GM12878 (cell line): ENCODE results near the gene DRAXIN. TPM values are rescaled to one million over a fixed set of nuclear protein-coding genes. Genes with fewer than 3 reads are reported as not detected.

Source experiments
- FOS ChIP-seq: IDR thresholded peaks from 3 replicates; pipeline ENCODE4 v1.6.1; 2011; ENCODE audit warnings: borderline replicate concordance; ENCODE audit not compliant: insufficient read length; ENCODE audit errors: extremely low read depth
- GATAD2B ChIP-seq: fragments of 450-650 bp; conservative IDR thresholded peaks from 2 replicates; pipeline ENCODE4 v1.6.1; 2017; ENCODE audit warnings: low read depth, mild to moderate bottlenecking, moderate library complexity
- MYC ChIP-seq: IDR thresholded peaks from 2 replicates; pipeline ENCODE4 v1.6.1; 2011; ENCODE audit warnings: mild to moderate bottlenecking, low read length, moderate library complexity, inconsistent platforms; ENCODE audit not compliant: insufficient read depth, insufficient replicate concordance, insufficient read length, severe bottlenecking
- NBN ChIP-seq: fragments of 450-650 bp; IDR thresholded peaks from 2 replicates; pipeline ENCODE4 v1.6.1; 2016
- NR2C2 ChIP-seq: IDR thresholded peaks from 2 replicates; pipeline ENCODE4 v1.6.1; 2011; ENCODE audit warnings: borderline replicate concordance, low read depth; ENCODE audit not compliant: control insufficient read depth, insufficient read length
- RUNX3 ChIP-seq: IDR thresholded peaks from 2 replicates; pipeline ENCODE4 v1.6.1; 2012; ENCODE audit warnings: low read length, inconsistent platforms
- SIX5 ChIP-seq: IDR thresholded peaks from 2 replicates; pipeline ENCODE4 v1.6.1; 2011; ENCODE audit warnings: mild to moderate bottlenecking, low read depth, low read length, moderate library complexity; ENCODE audit not compliant: severe bottlenecking
- ZZZ3 ChIP-seq: IDR thresholded peaks from 2 replicates; pipeline ENCODE4 v1.6.1; 2011; ENCODE audit warnings: low read depth; ENCODE audit not compliant: control insufficient read depth, insufficient read length
- polyA plus RNA-seq, 11 experiments: library from polyadenylated mRNA; depleted of rRNA in 4 of 11; unstranded in 6 of 11; stranded (reverse) in 5 of 11; fragments of >200 nt; fragmentation: Nextera tagmentation in 4 of 11; fragmentation: Illumina TruSeq in 1 of 11; extraction: Ambion mirVana in 4 of 11; extraction: Trizol in 1 of 11; gene quantifications; 1 replicate in 1 of 11; 2 replicates in 10 of 11; pipeline versions ENCODE4 v1.2.1 to v1.2.3, GENCODE V29; 2011 to 2016; ENCODE audit warnings: inconsistent platforms in 2 of 11, missing spikeins in 2 of 11, low read depth in 1 of 11
- total RNA-seq, 4 experiments: library from RNA; depleted of rRNA in 3 of 4; stranded (reverse); fragments of >200 nt in 3 of 4; fragmentation: Illumina TruSeq in 1 of 4; extraction: Trizol in 1 of 4; gene quantifications; 2 replicates each; pipeline versions ENCODE4 v1.2.1 to v1.2.3, GENCODE V29; 2013 to 2021
- TF ChIP-seq, protein P1 (sequence below): fragments of 450-650 bp; IDR thresholded peaks from 2 replicates; pipeline ENCODE4 v1.6.1; 2017; ENCODE audit warnings: mild to moderate bottlenecking
- TF ChIP-seq, protein P2 (sequence below), 3 experiments: IDR thresholded peaks in 2 of 3; conservative IDR thresholded peaks in 1 of 3; 2 replicates each; pipeline ENCODE4 v1.5.1; 2011; ENCODE audit warnings: low read depth in 3 of 3, low read length in 3 of 3, mild to moderate bottlenecking in 3 of 3, control low read depth in 2 of 3, moderate library complexity in 2 of 3, inconsistent platforms in 1 of 3, mixed read lengths in 1 of 3; ENCODE audit not compliant: control insufficient read depth in 2 of 3, insufficient read depth in 1 of 3; ENCODE audit errors: extremely low read depth in 1 of 3
- TF ChIP-seq, protein P3 (sequence below): IDR thresholded peaks from 2 replicates; pipeline ENCODE4 v1.6.1; 2011; ENCODE audit warnings: low read depth, low read length, improper control_type of control experiment, borderline replicate concordance
- TF ChIP-seq, protein P4 (sequence below): IDR thresholded peaks from 2 replicates; pipeline ENCODE4 v1.6.1; 2011; ENCODE audit warnings: borderline replicate concordance, low read depth, mild to moderate bottlenecking, moderate library complexity, mixed read lengths, low read length; ENCODE audit not compliant: insufficient read depth; ENCODE audit errors: extremely low read length
- TF ChIP-seq, protein P5 (sequence below): IDR thresholded peaks from 2 replicates; pipeline ENCODE4 v1.6.1; 2012; ENCODE audit warnings: mild to moderate bottlenecking, low read depth, low read length
- TF ChIP-seq, protein P6 (sequence below): fragments of 450-650 bp; IDR thresholded peaks from 2 replicates; pipeline ENCODE4 v1.6.1; 2017; ENCODE audit warnings: mild to moderate bottlenecking, moderate library complexity

The DRAXIN gene
- total and polyA plus RNA-seq, 10 of the 15 experiments (the other 5 are each of a cell fraction or from before 2014, with no cell fraction given), result 0.01 to 0.05 (median 0.03) TPM; not detected in 3

DNA sequence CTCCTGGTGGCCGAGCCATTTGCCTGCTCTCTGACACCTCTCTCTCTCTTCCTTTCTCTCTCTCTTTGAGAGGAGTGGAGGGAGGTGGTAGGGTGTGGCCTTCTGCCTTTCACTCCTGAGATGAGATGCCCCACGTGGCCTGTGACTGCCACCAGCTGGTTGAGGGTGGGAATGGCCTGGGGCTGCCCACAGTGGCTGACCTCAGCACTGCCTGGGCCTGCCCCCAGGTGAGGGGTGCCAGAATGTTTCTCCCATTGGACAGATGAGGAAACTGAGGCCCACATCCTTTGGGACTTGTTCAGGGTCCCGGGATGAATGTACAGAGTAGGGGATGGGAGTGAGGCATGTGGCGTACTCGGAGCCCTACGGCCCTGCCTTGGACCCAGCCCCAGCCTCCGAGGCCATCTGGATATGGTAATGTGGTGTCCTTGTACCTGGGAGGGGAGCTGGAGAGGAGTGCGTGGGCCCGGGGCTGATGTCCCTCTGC lies 57.7 kb downstream of the DRAXIN start (continued):
- TF ChIP-seq, protein P1, sequence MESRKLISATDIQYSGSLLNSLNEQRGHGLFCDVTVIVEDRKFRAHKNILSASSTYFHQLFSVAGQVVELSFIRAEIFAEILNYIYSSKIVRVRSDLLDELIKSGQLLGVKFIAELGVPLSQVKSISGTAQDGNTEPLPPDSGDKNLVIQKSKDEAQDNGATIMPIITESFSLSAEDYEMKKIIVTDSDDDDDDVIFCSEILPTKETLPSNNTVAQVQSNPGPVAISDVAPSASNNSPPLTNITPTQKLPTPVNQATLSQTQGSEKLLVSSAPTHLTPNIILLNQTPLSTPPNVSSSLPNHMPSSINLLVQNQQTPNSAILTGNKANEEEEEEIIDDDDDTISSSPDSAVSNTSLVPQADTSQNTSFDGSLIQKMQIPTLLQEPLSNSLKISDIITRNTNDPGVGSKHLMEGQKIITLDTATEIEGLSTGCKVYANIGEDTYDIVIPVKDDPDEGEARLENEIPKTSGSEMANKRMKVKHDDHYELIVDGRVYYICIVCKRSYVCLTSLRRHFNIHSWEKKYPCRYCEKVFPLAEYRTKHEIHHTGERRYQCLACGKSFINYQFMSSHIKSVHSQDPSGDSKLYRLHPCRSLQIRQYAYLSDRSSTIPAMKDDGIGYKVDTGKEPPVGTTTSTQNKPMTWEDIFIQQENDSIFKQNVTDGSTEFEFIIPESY, result no peak
- TF ChIP-seq, protein P2, sequence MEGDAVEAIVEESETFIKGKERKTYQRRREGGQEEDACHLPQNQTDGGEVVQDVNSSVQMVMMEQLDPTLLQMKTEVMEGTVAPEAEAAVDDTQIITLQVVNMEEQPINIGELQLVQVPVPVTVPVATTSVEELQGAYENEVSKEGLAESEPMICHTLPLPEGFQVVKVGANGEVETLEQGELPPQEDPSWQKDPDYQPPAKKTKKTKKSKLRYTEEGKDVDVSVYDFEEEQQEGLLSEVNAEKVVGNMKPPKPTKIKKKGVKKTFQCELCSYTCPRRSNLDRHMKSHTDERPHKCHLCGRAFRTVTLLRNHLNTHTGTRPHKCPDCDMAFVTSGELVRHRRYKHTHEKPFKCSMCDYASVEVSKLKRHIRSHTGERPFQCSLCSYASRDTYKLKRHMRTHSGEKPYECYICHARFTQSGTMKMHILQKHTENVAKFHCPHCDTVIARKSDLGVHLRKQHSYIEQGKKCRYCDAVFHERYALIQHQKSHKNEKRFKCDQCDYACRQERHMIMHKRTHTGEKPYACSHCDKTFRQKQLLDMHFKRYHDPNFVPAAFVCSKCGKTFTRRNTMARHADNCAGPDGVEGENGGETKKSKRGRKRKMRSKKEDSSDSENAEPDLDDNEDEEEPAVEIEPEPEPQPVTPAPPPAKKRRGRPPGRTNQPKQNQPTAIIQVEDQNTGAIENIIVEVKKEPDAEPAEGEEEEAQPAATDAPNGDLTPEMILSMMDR (IDR thresholded peaks at IDR 0.05 in 2 of 3, conservative IDR thresholded peaks at IDR 0.05 in 1 of 3; ENCODE audit: control insufficient read depth in 2 of 3, extremely low read depth in 1 of 3, insufficient read depth in 1 of 3, low read depth in 3 of 3, low read length in 3 of 3), result peak; percentile 71 to 78 (median 73)
- no peak for TF ChIP-seq FOS
- no peak for TF ChIP-seq NBN
- no peak for TF ChIP-seq GATAD2B
- TF ChIP-seq NR2C2, result no peak
- TF ChIP-seq, protein P3, sequence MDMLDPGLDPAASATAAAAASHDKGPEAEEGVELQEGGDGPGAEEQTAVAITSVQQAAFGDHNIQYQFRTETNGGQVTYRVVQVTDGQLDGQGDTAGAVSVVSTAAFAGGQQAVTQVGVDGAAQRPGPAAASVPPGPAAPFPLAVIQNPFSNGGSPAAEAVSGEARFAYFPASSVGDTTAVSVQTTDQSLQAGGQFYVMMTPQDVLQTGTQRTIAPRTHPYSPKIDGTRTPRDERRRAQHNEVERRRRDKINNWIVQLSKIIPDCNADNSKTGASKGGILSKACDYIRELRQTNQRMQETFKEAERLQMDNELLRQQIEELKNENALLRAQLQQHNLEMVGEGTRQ, result peak; percentile 5; the same call in 1 of the 2 replicates
- TF ChIP-seq, protein P4, sequence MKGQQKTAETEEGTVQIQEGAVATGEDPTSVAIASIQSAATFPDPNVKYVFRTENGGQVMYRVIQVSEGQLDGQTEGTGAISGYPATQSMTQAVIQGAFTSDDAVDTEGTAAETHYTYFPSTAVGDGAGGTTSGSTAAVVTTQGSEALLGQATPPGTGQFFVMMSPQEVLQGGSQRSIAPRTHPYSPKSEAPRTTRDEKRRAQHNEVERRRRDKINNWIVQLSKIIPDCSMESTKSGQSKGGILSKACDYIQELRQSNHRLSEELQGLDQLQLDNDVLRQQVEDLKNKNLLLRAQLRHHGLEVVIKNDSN, result peak; percentile 62
- TF ChIP-seq SIX5, result no peak
- TF ChIP-seq ZZZ3, result peak; percentile 31
- 0 out of 2 replicates have a peak, but pooled peaks have one; percentile 16 for TF ChIP-seq RUNX3
- TF ChIP-seq, protein P5, sequence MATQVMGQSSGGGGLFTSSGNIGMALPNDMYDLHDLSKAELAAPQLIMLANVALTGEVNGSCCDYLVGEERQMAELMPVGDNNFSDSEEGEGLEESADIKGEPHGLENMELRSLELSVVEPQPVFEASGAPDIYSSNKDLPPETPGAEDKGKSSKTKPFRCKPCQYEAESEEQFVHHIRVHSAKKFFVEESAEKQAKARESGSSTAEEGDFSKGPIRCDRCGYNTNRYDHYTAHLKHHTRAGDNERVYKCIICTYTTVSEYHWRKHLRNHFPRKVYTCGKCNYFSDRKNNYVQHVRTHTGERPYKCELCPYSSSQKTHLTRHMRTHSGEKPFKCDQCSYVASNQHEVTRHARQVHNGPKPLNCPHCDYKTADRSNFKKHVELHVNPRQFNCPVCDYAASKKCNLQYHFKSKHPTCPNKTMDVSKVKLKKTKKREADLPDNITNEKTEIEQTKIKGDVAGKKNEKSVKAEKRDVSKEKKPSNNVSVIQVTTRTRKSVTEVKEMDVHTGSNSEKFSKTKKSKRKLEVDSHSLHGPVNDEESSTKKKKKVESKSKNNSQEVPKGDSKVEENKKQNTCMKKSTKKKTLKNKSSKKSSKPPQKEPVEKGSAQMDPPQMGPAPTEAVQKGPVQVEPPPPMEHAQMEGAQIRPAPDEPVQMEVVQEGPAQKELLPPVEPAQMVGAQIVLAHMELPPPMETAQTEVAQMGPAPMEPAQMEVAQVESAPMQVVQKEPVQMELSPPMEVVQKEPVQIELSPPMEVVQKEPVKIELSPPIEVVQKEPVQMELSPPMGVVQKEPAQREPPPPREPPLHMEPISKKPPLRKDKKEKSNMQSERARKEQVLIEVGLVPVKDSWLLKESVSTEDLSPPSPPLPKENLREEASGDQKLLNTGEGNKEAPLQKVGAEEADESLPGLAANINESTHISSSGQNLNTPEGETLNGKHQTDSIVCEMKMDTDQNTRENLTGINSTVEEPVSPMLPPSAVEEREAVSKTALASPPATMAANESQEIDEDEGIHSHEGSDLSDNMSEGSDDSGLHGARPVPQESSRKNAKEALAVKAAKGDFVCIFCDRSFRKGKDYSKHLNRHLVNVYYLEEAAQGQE, result no peak
- TF ChIP-seq, protein P6, sequence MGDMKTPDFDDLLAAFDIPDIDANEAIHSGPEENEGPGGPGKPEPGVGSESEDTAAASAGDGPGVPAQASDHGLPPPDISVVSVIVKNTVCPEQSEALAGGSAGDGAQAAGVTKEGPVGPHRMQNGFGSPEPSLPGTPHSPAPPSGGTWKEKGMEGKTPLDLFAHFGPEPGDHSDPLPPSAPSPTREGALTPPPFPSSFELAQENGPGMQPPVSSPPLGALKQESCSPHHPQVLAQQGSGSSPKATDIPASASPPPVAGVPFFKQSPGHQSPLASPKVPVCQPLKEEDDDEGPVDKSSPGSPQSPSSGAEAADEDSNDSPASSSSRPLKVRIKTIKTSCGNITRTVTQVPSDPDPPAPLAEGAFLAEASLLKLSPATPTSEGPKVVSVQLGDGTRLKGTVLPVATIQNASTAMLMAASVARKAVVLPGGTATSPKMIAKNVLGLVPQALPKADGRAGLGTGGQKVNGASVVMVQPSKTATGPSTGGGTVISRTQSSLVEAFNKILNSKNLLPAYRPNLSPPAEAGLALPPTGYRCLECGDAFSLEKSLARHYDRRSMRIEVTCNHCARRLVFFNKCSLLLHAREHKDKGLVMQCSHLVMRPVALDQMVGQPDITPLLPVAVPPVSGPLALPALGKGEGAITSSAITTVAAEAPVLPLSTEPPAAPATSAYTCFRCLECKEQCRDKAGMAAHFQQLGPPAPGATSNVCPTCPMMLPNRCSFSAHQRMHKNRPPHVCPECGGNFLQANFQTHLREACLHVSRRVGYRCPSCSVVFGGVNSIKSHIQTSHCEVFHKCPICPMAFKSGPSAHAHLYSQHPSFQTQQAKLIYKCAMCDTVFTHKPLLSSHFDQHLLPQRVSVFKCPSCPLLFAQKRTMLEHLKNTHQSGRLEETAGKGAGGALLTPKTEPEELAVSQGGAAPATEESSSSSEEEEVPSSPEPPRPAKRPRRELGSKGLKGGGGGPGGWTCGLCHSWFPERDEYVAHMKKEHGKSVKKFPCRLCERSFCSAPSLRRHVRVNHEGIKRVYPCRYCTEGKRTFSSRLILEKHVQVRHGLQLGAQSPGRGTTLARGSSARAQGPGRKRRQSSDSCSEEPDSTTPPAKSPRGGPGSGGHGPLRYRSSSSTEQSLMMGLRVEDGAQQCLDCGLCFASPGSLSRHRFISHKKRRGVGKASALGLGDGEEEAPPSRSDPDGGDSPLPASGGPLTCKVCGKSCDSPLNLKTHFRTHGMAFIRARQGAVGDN, result no peak
- TF ChIP-seq MYC, result no peak
- TF ChIP-seq, all 136 proteins: peak for 8
